GM12878 (cell line): Measurements from ENCODE around the gene TEX54. TPM values are rescaled to one million over a fixed set of nuclear protein-coding genes. Genes with fewer than 3 reads are reported as not detected.
A peak's percentile ranks its signal among the peaks of the same experiment; 100 is the strongest.

ENCODE experiments used
- ATAC-seq: fragments of 200-7000 bp; cut with Tn5 transposase; 3 replicates; pipeline ENCODE4 v1.9.1; 2020; ENCODE audit warnings: mild to moderate bottlenecking, moderate library complexity
- BruUV-seq: library from RNA; stranded (reverse); fragments of 400-500 nt; replicated peaks from 2 replicates; lab custom pipeline; 2021; lab: Mats Ljungman, UMichigan
- CTCF ChIA-PET: fragments of 300-600 bp; sonication (Branson Sonifier 250); formaldehyde crosslinking; extraction: SDS; loops from one replicate; lab custom pipeline; 2021; ENCODE audit warnings: inconsistent platforms; lab: Yijun Ruan, JAX
- POLR2A ChIA-PET: fragments of 350-600 bp; formaldehyde crosslinking; extraction: SDS; loops from one replicate; lab custom pipeline; 2021; ENCODE audit warnings: inconsistent platforms; lab: Charles Lee
- RAD21 ChIA-PET: fragments of 300-600 bp; sonication (Branson Sonifier 250); formaldehyde crosslinking; loops from one replicate; lab custom pipeline; 2023; ENCODE audit warnings: antibody characterized with exemption; ENCODE audit not compliant: unreplicated experiment; lab: Charles Lee
- SMC1A ChIA-PET: fragments of 300-600 bp; sonication (Branson Sonifier 250); formaldehyde crosslinking; loops from one replicate; lab custom pipeline; 2023; ENCODE audit not compliant: unreplicated experiment, uncharacterized antibody; lab: Charles Lee
- DNase-seq: peaks from one replicate; pipeline ENCODE4 v3.0.0-alpha.2; 2011; ENCODE audit warnings: low read depth, low spot score
- FAIRE-seq: peaks from 3 replicates; lab custom pipeline; 2011; peaks lifted over from hg19 to GRCh38; lab: Jason Lieb, UNC
- H2AFZ ChIP-seq: 2 replicates; pipeline ENCODE4 v1.6.0; 2011; ENCODE audit warnings: low read depth, low read length, control low read depth; ENCODE audit not compliant: control insufficient read depth
- H3K27ac ChIP-seq: 2 replicates; pipeline ENCODE4 v1.5.1; 2011; ENCODE audit warnings: control low read depth; ENCODE audit not compliant: control insufficient read depth, insufficient read depth
- H3K27me3 ChIP-seq, 2 experiments: replicated peaks in 1 of 2; 2 replicates each; pipeline versions ENCODE4 v1.6.0 to v1.6.1; 2011; ENCODE audit warnings: low read length in 1 of 2; ENCODE audit not compliant: control insufficient read depth in 2 of 2, insufficient read depth in 2 of 2
- H3K36me3 ChIP-seq, 2 experiments: 2 replicates each; pipeline ENCODE4 v1.5.1; 2011; ENCODE audit warnings: low read length in 1 of 2; ENCODE audit not compliant: control insufficient read depth in 2 of 2, insufficient read depth in 2 of 2
- H3K4me1 ChIP-seq: 2 replicates; pipeline ENCODE4 v1.6.1; 2011; ENCODE audit warnings: mild to moderate bottlenecking, low read length, moderate library complexity, mixed read lengths; ENCODE audit not compliant: control insufficient read depth, insufficient read depth
- H3K4me2 ChIP-seq: 2 replicates; pipeline ENCODE4 v1.6.0; 2011; ENCODE audit warnings: control low read depth; ENCODE audit not compliant: control insufficient read depth, insufficient read depth
- H3K4me3 ChIP-seq: fragments of 200-600 bp; sonication (generic); 2 replicates; pipeline ENCODE4 v1.5.1; 2016
- H3K79me2 ChIP-seq: 2 replicates; pipeline ENCODE4 v1.6.0; 2011; ENCODE audit warnings: low read length; ENCODE audit not compliant: control insufficient read depth, insufficient read depth
- H3K9ac ChIP-seq: 2 replicates; pipeline ENCODE4 v1.8.0; 2011; ENCODE audit warnings: low read length, control low read depth, mixed read lengths; ENCODE audit not compliant: control insufficient read depth, insufficient read depth
- H3K9me3 ChIP-seq: replicated peaks from 3 replicates; pipeline ENCODE4 v1.5.1; 2011; ENCODE audit warnings: mild to moderate bottlenecking, low read length; ENCODE audit not compliant: control insufficient read depth, insufficient read depth
- H4K20me1 ChIP-seq: 2 replicates; pipeline ENCODE4 v1.6.0; 2011; ENCODE audit not compliant: control insufficient read depth, insufficient read depth
- ATF7 ChIP-seq: fragments of 450-650 bp; IDR thresholded peaks from 2 replicates; pipeline ENCODE4 v1.6.1; 2016; ENCODE audit warnings: low read depth, mild to moderate bottlenecking
- EGR1 ChIP-seq, 2 experiments: IDR thresholded peaks; 1 replicate in 1 of 2; 2 replicates in 1 of 2; pipeline ENCODE4 v1.6.1; 2011 to 2012; ENCODE audit warnings: low read depth in 2 of 2, low read length in 2 of 2, borderline replicate concordance in 1 of 2, mild to moderate bottlenecking in 1 of 2, moderate library complexity in 1 of 2
- EP300 ChIP-seq, 2 experiments: fragments of 150-350 bp in 1 of 2; IDR thresholded peaks; 2 replicates each; pipeline ENCODE4 v1.6.1; 2011 to 2012; ENCODE audit warnings: low read depth in 2 of 2, low read length in 2 of 2, borderline replicate concordance in 1 of 2, improper control_type of control experiment in 1 of 2, inconsistent platforms in 1 of 2; ENCODE audit not compliant: control insufficient read depth in 1 of 2
- HDAC6 ChIP-seq: fragments of 200-600 bp; sonication (generic); IDR thresholded peaks from one replicate; pipeline ENCODE4 v1.8.0; 2017; ENCODE audit warnings: antibody characterized with exemption; ENCODE audit not compliant: unreplicated experiment
- HSF1 ChIP-seq: fragments of 150-350 bp; IDR thresholded peaks from 2 replicates; pipeline ENCODE4 v1.6.1; 2014; ENCODE audit warnings: mild to moderate bottlenecking, low read depth, low read length
- IKZF1 ChIP-seq: fragments of 450-650 bp; conservative IDR thresholded peaks from 2 replicates; pipeline ENCODE4 v1.6.1; 2017; ENCODE audit warnings: antibody characterized with exemption, mild to moderate bottlenecking
- IRF4 ChIP-seq: IDR thresholded peaks from 2 replicates; pipeline ENCODE4 v1.6.1; 2011; ENCODE audit warnings: low read depth, low read length
- KLF5 ChIP-seq: fragments of 450-650 bp; IDR thresholded peaks from 2 replicates; pipeline ENCODE4 v1.6.1; 2014; ENCODE audit warnings: mild to moderate bottlenecking; ENCODE audit not compliant: partially characterized antibody
- POLR2AphosphoS5 ChIP-seq: IDR thresholded peaks from 2 replicates; pipeline ENCODE4 v1.6.1; 2011; ENCODE audit warnings: mild to moderate bottlenecking, low read length, inconsistent platforms
- REST ChIP-seq: IDR thresholded peaks from 2 replicates; pipeline ENCODE4 v1.6.1; 2012; ENCODE audit warnings: mild to moderate bottlenecking, low read depth, low read length
- SIN3A ChIP-seq: IDR thresholded peaks from 2 replicates; pipeline ENCODE4 v1.6.1; 2012; ENCODE audit warnings: low read depth, low read length, improper control_type of control experiment
- SMAD1 ChIP-seq: fragments of 450-650 bp; IDR thresholded peaks from 2 replicates; pipeline ENCODE4 v1.6.1; 2018; ENCODE audit warnings: mild to moderate bottlenecking, low read depth; ENCODE audit not compliant: partially characterized antibody
- SMAD5 ChIP-seq: IDR thresholded peaks from 2 replicates; pipeline ENCODE4 v1.6.1; 2016; ENCODE audit warnings: antibody characterized with exemption, low read depth
- STAT1 ChIP-seq: fragments of 450-650 bp; conservative IDR thresholded peaks from 2 replicates; pipeline ENCODE4 v1.6.1; 2014; ENCODE audit warnings: antibody characterized with exemption, mild to moderate bottlenecking
- ZNF217 ChIP-seq: fragments of 450-650 bp; IDR thresholded peaks from 2 replicates; pipeline ENCODE4 v1.6.1; 2017; ENCODE audit warnings: antibody characterized with exemption, mild to moderate bottlenecking
- ZNF274 ChIP-seq: IDR thresholded peaks from one replicate; pipeline ENCODE4 v1.8.0; 2011; ENCODE audit not compliant: insufficient read length, insufficient read depth
- ZNF622 ChIP-seq: fragments of 450-650 bp; IDR thresholded peaks from 2 replicates; pipeline ENCODE4 v1.6.1; 2017; ENCODE audit warnings: mild to moderate bottlenecking, inconsistent platforms
- ZSCAN29 ChIP-seq: fragments of 450-650 bp; IDR thresholded peaks from 2 replicates; pipeline ENCODE4 v1.6.1; 2017; ENCODE audit warnings: mild to moderate bottlenecking, moderate library complexity
- WGBS: methylation state at CpG from one replicate; pipeline ENCODE4 v1.1.6; 2016; ENCODE audit warnings: low lambda C conversion rate; ENCODE audit not compliant: insufficient replicate concordance, insufficient coverage; ENCODE audit errors: missing lambda C conversion rate; 5-methylcytosine and 5-hydroxymethylcytosine counted together
- in situ Hi-C: fragments of 300-500 bp; cut with MboI; formaldehyde crosslinking; loops from 9 replicates; pipeline ENCODE4 v1.14.3; 2018; ENCODE audit warnings: mixed read lengths
- intact Hi-C: fragments of 100-400 bp; cut with micrococcal nuclease; formaldehyde crosslinking; loops from one replicate; pipeline ENCODE4 v1.14.2; 2022; ENCODE audit not compliant: unreplicated experiment
- polyA plus RNA-seq, 11 experiments: library from polyadenylated mRNA; depleted of rRNA in 4 of 11; unstranded in 6 of 11; stranded (reverse) in 5 of 11; fragments of >200 nt; fragmentation: Nextera tagmentation in 4 of 11; fragmentation: Illumina TruSeq in 1 of 11; extraction: Ambion mirVana in 4 of 11; extraction: Trizol in 1 of 11; gene quantifications; 1 replicate in 1 of 11; 2 replicates in 10 of 11; pipeline versions ENCODE4 v1.2.1 to v1.2.3, GENCODE V29; 2011 to 2016; ENCODE audit warnings: inconsistent platforms in 2 of 11, missing spikeins in 2 of 11, low read depth in 1 of 11
- total RNA-seq, 4 experiments: library from RNA; depleted of rRNA in 3 of 4; stranded (reverse); fragments of >200 nt in 3 of 4; fragmentation: Illumina TruSeq in 1 of 4; extraction: Trizol in 1 of 4; gene quantifications; 2 replicates each; pipeline versions ENCODE4 v1.2.1 to v1.2.3, GENCODE V29; 2013 to 2021

The TEX54 gene
- total and polyA plus RNA-seq, 10 of the 15 experiments (the other 5 are each of a cell fraction or from before 2014, with no cell fraction given), result 0.38 to 0.68 (median 0.51) TPM; not detected in 7

- peak overlapping the region; percentile 98 for H3K4me2 ChIP-seq
- ChIA-PET POLR2A (interaction anchor here (0.5 to 4.4 kb wide), 12 partner anchors 20 to 210 kb away, joined by 3 to 41 read pairs (median 6); partner anchors contain the start of genes HNRNPUL2, LBHD1, TMEM179B and UQCC3), SMC1A (interaction anchor here (0.7 to 2.0 kb wide), 11 partner anchors 20 to 487 kb away, joined by 3 to 9 read pairs (median 3); partner anchors contain the start of genes HNRNPUL2, NXF1, TMEM179B and TTC9C), RAD21 (interaction anchor here (0.7 to 2.8 kb wide), 13 partner anchors 19 to 290 kb away, joined by 3 to 18 read pairs (median 4); partner anchors contain the start of genes C11orf98, CSKMT, STX5 and TMEM179B), CTCF (interaction anchor here (0.6 to 5.7 kb wide), 10 partner anchors 19 to 290 kb away, joined by 3 to 38 read pairs (median 5); partner anchors contain the start of genes STX5, TMEM179B, TMEM223 and TUT1)
- in situ Hi-C loops (no loop called here), intact Hi-C loops (loop anchor here (2.0 to 5.0 kb wide), 2 partner anchors 41 to 95 kb away; partner anchors contain the start of gene TMEM179B)
- peak overlapping the region; percentile 91 for H3K4me3 ChIP-seq
- peak; percentile 78 for ATAC-seq
- BruUV-seq, result no TSS peak
- WGBS, result 3% methylated on average over 13 of the region's 21 CpGs
- peak overlapping the region; percentile 95 for H3K27ac ChIP-seq
- peaks cover 49% of the 10 kb centered on the region for H3K79me2 ChIP-seq
- 0 out of 2 replicates have a peak, but pooled peaks cover 3% of the 10 kb centered on the region for H4K20me1 ChIP-seq
- H3K9ac ChIP-seq, result peak overlapping the region; percentile 96
- peaks cover 26 to 31% of the 10 kb centered on the region in 2 experiments for H3K36me3 ChIP-seq
- H3K27me3 ChIP-seq, result no peaks in the 10 kb centered on the region
- peak; percentile 45 for DNase-seq
- H3K4me1 ChIP-seq, result peaks cover 15% of the 10 kb centered on the region
- peak overlapping the region; percentile 78 for H2AFZ ChIP-seq
- no peak for FAIRE-seq
- no peaks in the 10 kb centered on the region for H3K9me3 ChIP-seq
- TF ChIP-seq STAT1 (no peak), EP300 (IDR thresholded peaks at IDR 0.05; ENCODE audit: borderline replicate concordance in 1 of 2, control insufficient read depth in 1 of 2, low read depth in 2 of 2, low read length in 2 of 2) (no peak), IKZF1 (no peak), SMAD1 (no peak), POLR2AphosphoS5 (0 out of 2 replicates have a peak, but pooled peaks have one; percentile 39), ZNF217 (no peak), SIN3A (0 out of 2 replicates have a peak, but pooled peaks have one; percentile 48), HDAC6 (no peak), SMAD5 (no peak; the same call in 1 of the 2 replicates), ZNF622 (no peak), ATF7 (peak; percentile 69), IRF4 (no peak), HSF1 (no peak), KLF5 (no peak), EGR1 (IDR thresholded peaks at IDR 0.05; ENCODE audit: borderline replicate concordance in 1 of 2, low read depth in 2 of 2, low read length in 2 of 2) (no peak), REST (no peak), ZSCAN29 (no peak), ZNF274 (no peak)
Measured at GRCh38 chr11:62881579-62882430, 49.2 kb upstream of the TEX54 start.
